Right ventricle myocardium inferior (tissue), 1 donor: ENCODE data around the gene PPP2R3A. TPM values are rescaled to one million over a fixed set of nuclear protein-coding genes. Genes with fewer than 3 reads are reported as not detected.
"Not testable (repeated sequence)": the region's sequence is repeated elsewhere in the genome, so short reads cannot be mapped to it uniquely, and the experiment has no call there.

ENCODE experiments used
- ATAC-seq: fragments of 200-7000 bp; cut with Tn5 transposase; one replicate; pipeline ENCODE4 v1.9.1; 2020; ENCODE audit warnings: mild to moderate bottlenecking, moderate library complexity
- DNase-seq: peaks from one replicate; pipeline ENCODE4 v3.0.0; 2021; ENCODE audit errors: missing footprints
- intact Hi-C: fragments of 100-400 bp; cut with DNase I; formaldehyde crosslinking; loops from one replicate; pipeline ENCODE4 v1.11.0; 2022
- total RNA-seq: library from RNA; stranded (reverse); fragmentation: NEBNext Ultra II Directional; extraction: Animal tissue kit (Norgen Biotek cat#: 25700); gene quantifications from one replicate; pipeline ENCODE4 v1.2.1, GENCODE V29; 2021
- donor health status: DM: no; HTN: yes; CAD: no; lungs with severe emphysema.

The PPP2R3A gene
- total RNA-seq, 1 donor from 2014 or later, result 107 TPM

DNA sequence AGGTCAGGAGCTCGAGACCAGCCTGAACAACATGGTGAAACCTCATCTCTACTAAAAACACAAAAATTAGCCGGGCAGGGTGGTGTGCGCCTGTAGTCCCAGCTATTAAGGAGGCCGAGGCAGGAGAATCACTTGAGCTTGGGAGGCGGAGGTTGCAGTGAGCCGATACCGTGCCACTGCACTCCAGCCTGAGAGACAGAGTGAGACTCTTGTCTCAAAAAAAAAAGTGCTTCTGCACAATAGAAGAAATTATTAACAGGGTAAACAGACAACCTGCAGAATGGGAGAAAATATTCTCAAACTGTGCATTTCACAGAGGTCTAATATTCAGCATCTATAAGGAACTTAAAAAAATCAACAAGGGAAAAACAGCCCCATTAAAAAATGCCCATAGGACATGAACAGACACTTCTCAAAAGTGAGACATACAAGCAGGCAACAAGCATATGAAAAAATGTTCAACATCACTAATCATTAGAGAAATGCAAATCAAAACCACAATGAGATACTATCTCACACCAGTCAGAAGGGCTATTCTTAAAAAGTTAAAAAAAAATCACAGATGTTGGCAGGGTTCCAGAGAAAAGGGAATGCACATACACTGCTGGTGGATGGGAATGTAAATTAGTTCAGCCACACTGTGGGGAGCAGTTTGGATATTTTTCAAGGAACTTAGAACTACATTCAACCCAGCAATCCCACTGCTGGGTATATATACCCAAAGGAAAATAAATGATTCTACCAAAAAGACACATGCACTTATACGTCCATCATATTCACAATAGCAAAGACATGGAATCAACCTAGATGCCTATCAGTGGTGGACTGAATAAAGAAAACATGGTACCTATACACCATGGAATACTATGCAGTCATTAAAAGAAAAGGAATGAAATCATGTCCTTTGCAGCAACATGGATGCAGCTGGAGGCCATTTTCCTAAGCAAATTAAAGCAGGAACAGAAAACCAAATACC is 155.1 kb downstream of the PPP2R3A start:
- no peak for DNase-seq
- intact Hi-C loops, result no loop called here
- ATAC-seq, result no peak

GRCh38 chr3:136122006-136122405 is 156.5 kb downstream of the PPP2R3A start:
- ATAC-seq, result no peak
- no peak for DNase-seq
- intact Hi-C loops, result no loop called here

GRCh38 chr3:136131647-136132046 is 166.1 kb downstream of the PPP2R3A start:
- intact Hi-C loops, result not testable (repeated sequence)

GRCh38 chr3:136134091-136134490 is 168.6 kb downstream of the PPP2R3A start:
- no peak for ATAC-seq
- intact Hi-C loops, result no loop called here
- DNase-seq, result no peak

More at GRCh38 chr3:136131647-136132046, 166.1 kb downstream of the PPP2R3A start:
- not testable (repeated sequence) for ATAC-seq, DNase-seq

GRCh38 chr3:136135039-136135802 is 169.7 kb downstream of the PPP2R3A start:
- DNase-seq, result no peak
- intact Hi-C loops, result no loop called here
- ATAC-seq, result peak; percentile 57

- intact Hi-C loops, result no loop called here
- DNase-seq, result no peak
- ATAC-seq, result no peak
Measured at GRCh38 chr3:136136454-136136853, 170.9 kb downstream of the PPP2R3A start.

- intact Hi-C loops, result no loop called here
- no peak for DNase-seq
- ATAC-seq, result no peak
Measured at GRCh38 chr3:136141291-136141785, 175.8 kb downstream of the PPP2R3A start.

GRCh38 chr3:136141891-136142290 is 176.4 kb downstream of the PPP2R3A start:
- ATAC-seq, result no peak
- intact Hi-C loops, result no loop called here
- no peak for DNase-seq

DNA sequence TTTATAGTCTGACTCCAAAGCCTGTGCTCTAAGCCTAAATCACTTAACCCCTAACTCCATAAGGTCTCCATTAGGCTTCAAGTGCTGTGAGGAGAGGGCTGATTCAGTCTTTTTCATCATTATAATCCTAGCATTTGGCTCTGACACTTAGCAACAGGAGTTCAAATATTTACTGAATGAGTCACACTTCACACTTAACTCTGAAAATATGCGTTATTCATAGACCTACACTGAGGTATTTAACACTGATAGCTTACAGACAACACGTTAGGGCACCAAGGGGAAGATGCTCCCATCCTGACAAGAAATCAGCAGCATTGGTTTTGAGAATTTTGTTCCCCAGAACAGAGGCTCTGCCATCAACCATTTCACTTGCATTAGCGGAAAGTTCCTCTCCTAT is 177.1 kb downstream of the PPP2R3A start:
- no peak for DNase-seq
- ATAC-seq, result no peak
- intact Hi-C loops, result no loop called here

- intact Hi-C loops, DNase-seq, ATAC-seq: not testable (repeated sequence)
Measured at GRCh38 chr3:136144397-136144796, 178.9 kb downstream of the PPP2R3A start.

DNA sequence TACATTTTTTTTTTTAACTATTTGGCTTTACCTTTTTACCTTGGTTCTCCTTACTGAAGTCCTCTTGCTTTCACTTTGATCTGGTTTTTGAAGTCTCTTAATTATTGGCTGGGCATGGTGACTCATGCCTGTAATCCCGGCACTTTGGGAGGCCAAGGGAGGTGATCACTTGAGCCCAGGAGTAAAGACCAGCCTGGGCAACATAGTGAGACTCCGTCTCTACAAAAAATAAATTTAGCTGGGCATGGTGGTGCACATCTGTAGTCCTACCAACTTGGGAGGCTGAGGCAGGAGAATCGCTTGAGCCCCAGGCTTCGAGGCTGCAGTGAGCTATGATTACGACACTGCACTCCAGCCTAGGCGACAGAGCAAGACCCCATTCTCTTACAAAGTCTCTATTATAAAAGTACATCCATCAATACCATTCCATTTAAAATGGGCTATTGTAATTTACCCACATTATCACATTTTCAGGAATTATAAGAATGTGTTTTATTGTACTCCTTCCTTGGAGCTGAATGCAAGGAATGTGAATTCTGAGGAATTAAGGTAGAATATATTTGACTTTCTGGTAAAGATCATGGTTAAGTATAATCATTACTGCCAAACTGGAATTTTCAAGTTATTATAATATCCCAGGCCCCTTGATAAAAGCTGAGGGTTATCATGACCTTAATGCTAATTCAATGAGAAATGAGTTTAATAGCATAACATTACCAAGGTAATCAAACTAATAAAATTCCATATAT is 181.6 kb downstream of the PPP2R3A start:
- no peak for DNase-seq
- intact Hi-C loops, result loop anchor here (5.0 kb wide), 1 partner anchor 45 kb away; no protein-coding TSS in a partner anchor
- no peak for ATAC-seq

- intact Hi-C loops, result loop anchor here (5.0 kb wide), 1 partner anchor 43 kb away; no protein-coding TSS in a partner anchor
- no peak for ATAC-seq
- no peak for DNase-seq
Measured at GRCh38 chr3:136149667-136150066, 184.1 kb downstream of the PPP2R3A start.

GRCh38 chr3:136151219-136151618 is 185.7 kb downstream of the PPP2R3A start:
- DNase-seq (peak; percentile 59), ATAC-seq (no peak)
- intact Hi-C loops, result no loop called here

- intact Hi-C loops, result no loop called here
- ATAC-seq, result no peak
- no peak for DNase-seq
Measured at GRCh38 chr3:136152176-136152843, 186.8 kb downstream of the PPP2R3A start.

GRCh38 chr3:136152963-136153362 is 187.4 kb downstream of the PPP2R3A start:
- intact Hi-C loops, result no loop called here
- no peak for ATAC-seq
- DNase-seq, result no peak

DNA sequence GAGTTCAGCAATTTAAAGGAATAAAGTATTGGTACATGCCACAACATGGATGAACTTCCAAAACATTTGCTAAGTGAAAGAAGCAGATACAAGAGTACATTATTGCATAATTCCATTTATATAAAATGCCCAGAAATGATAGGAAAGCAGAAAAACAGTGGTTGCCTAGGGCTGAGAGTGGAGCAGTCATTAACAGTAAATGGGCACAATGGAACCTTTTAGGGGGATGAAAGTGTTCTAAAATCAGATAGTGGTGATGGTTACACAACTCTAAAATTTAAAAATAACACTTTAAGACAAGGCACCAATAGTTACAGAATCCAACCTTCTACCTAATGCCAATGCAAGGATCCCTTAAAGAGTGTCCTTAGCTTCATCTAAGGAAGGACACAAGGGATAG is 196.0 kb downstream of the PPP2R3A start:
- ATAC-seq (no peak), DNase-seq (no peak)
- intact Hi-C loops, result loop anchor here (5.0 kb wide), 1 partner anchor 36 kb away; the partner anchor contains the start of gene MSL2

GRCh38 chr3:136162322-136162721 is 196.8 kb downstream of the PPP2R3A start:
- DNase-seq, result peak; percentile 69
- intact Hi-C loops, result loop anchor here (5.0 kb wide), 1 partner anchor 35 kb away; the partner anchor contains the start of gene MSL2
- no peak for ATAC-seq

GRCh38 chr3:136163607-136164006 is 198.1 kb downstream of the PPP2R3A start:
- ATAC-seq, DNase-seq: not testable (repeated sequence)
- intact Hi-C loops, result loop anchor here (5.0 kb wide), 1 partner anchor 34 kb away; the partner anchor contains the start of gene MSL2
